Subcutaneous abdominal adipose tissue (tissue), 5 donors: ENCODE results near the gene TCEA2.
"Not testable (repeated sequence)": the region's sequence is repeated elsewhere in the genome, so short reads cannot be mapped to it uniquely, and the experiment has no call there.

ENCODE experiments used
- H3K27ac ChIP-seq: one replicate; pipeline ENCODE4 v1.7.0; 2013; ENCODE audit warnings: low read depth, mild to moderate bottlenecking, inconsistent platforms, low read length, moderate library complexity
- H3K27me3 ChIP-seq, 5 donors: one replicate each; pipeline ENCODE4 v1.7.0; 2013; ENCODE audit warnings: low read length in 5 of 5, inconsistent platforms in 1 of 5; ENCODE audit not compliant: control insufficient read depth in 5 of 5, insufficient read depth in 4 of 5
- H3K36me3 ChIP-seq, 5 donors: one replicate each; pipeline ENCODE4 v1.7.0; 2013; ENCODE audit warnings: low read length in 5 of 5; ENCODE audit not compliant: control insufficient read depth in 5 of 5, insufficient read depth in 5 of 5
- H3K4me1 ChIP-seq, 5 donors: one replicate each; pipeline ENCODE4 v1.7.0; 2013; ENCODE audit warnings: low read length in 5 of 5, mild to moderate bottlenecking in 3 of 5, moderate library complexity in 1 of 5; ENCODE audit not compliant: control insufficient read depth in 5 of 5, insufficient read depth in 5 of 5
- H3K4me3 ChIP-seq, 5 donors: one replicate each; pipeline ENCODE4 v1.7.0; 2013; ENCODE audit warnings: low read length in 5 of 5, low read depth in 1 of 5
- H3K9ac ChIP-seq, 5 donors: one replicate each; pipeline ENCODE4 v1.7.0; 2013; ENCODE audit warnings: low read length in 5 of 5, mild to moderate bottlenecking in 4 of 5, moderate library complexity in 3 of 5
- H3K9me3 ChIP-seq, 5 donors: one replicate each; pipeline ENCODE4 v1.7.0; 2013; ENCODE audit warnings: low read length in 5 of 5; ENCODE audit not compliant: control insufficient read depth in 5 of 5
- donor health status: healthy.
- donor health status: healthy.
- donor health status: healthy.
- donor health status: healthy.
- donor health status: healthy.

TCEA2 gene

DNA sequence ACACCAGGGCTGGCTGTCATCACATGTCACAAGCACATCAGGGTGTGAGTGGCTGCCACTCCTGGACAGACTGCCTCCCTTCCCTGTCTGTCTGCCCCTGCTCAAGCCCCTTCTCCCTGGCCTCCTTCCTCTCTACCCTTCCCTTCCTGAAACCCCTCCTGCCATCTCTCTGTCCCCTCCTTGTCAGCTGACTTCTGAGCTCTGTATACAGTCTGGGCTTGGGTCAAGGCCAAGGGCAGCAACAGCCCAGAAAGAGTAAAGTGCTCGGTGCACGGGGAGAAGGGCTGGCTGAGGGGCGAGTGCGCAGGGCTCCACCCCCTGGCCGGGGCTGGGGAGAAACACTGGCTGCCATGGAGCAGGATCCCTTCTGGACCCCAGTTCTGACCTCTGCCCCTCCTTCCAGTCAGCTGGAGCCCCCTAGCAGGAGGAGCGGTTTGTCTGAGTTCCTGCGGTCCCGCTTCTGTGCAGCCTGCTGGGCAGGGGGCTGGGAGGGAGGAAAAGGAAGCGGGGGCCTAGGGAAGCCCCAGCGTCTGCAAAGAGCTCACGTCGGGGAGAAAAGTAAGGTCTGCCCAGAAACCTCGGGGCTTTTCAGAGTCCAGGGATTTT, 19.2 kb downstream of the TCEA2 start:
- Histone ChIP-seq H3K36me3 (no peaks in the 10 kb centered on the region), H3K4me3 (no peak overlapping the region), H3K27ac (no peak overlapping the region), H3K9me3 (no peaks in the 10 kb centered on the region), H3K27me3 (peaks cover 15 to 27% (median 22%) of the 10 kb centered on the region in 5 donors), H3K9ac (no peak overlapping the region), H3K4me1 (peaks cover 0 to 69% (median 57%) of the 10 kb centered on the region in 5 donors)

DNA sequence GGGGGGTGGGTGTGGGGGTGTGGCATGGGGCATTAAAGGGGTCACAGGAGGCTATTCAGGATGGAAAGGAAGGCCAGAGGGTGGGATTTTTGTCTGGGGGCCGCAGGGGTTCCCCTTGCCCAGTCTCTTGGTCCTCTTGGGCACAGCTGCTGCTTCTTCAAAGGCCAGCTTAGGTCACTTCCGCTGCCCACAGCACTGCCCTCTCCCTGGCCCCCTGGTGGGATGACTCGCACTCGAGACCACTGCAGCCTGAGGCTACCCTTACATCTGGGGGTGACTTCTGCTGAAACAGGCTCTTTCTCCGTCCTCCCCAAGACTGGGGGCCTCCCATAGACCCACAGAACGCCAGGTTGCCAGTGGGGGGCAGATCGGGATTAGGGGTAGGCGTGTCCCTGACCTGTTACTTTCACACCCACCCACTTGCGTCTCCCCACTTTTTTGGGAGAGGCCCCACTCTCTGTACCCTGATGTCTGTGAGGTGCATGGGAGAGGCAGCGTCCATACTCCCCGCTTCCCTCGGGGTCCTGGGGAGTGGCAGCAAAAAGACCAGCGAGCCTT, 19.9 kb downstream of the TCEA2 start:
- Histone ChIP-seq H3K36me3 (no peaks in the 10 kb centered on the region), H3K9me3 (no peaks in the 10 kb centered on the region), H3K9ac (peak overlapping the region in 1 of 5 donors; percentile 41), H3K4me1 (peaks cover 0 to 62% (median 50%) of the 10 kb centered on the region in 5 donors), H3K27me3 (peaks cover 19 to 30% (median 26%) of the 10 kb centered on the region in 5 donors), H3K27ac (no peak overlapping the region), H3K4me3 (peak overlapping the region in 3 of 5 donors; percentile 17 to 77 (median 58))

GRCh38 chr20:64083378-64083803, 20.4 kb downstream of the TCEA2 start:
- Histone ChIP-seq H3K9ac (peak overlapping the region in 1 of 5 donors; percentile 41), H3K4me1 (peaks cover 0 to 57% (median 45%) of the 10 kb centered on the region in 5 donors), H3K36me3 (no peaks in the 10 kb centered on the region), H3K4me3 (peak overlapping the region in 4 of 5 donors; percentile 32 to 77 (median 67)), H3K27me3 (peaks cover 19 to 34% (median 28%) of the 10 kb centered on the region in 5 donors), H3K9me3 (no peaks in the 10 kb centered on the region), H3K27ac (no peak overlapping the region)

GRCh38 chr20:64083804-64084684, 21.0 kb downstream of the TCEA2 start, which contains the start of gene LKAAEAR1:
Gene LKAAEAR1 (minus strand): TSS chr20:64084398. CDS start chr20:64084219, 179 bp downstream.
- peaks cover 0 to 51% (median 39%) of the 10 kb centered on the region in 5 donors for H3K4me1 ChIP-seq
- no peak within 1 kb of the TSS for H3K27ac ChIP-seq
- H3K9me3 ChIP-seq = no peaks in the 10 kb centered on the region
- peak within 1 kb of the TSS in 4 of 5 donors; percentile 32 to 77 (median 67) for H3K4me3 ChIP-seq
- peak within 1 kb of the TSS in 1 of 5 donors; percentile 41 for H3K9ac ChIP-seq
- H3K27me3 ChIP-seq = peaks cover 19 to 38% (median 31%) of the 10 kb centered on the region in 5 donors
- H3K36me3 ChIP-seq = no peaks in the 10 kb centered on the region

- Histone ChIP-seq H3K27ac (no peak overlapping the region), H3K9me3 (no peaks in the 10 kb centered on the region), H3K9ac (no peak overlapping the region), H3K36me3 (no peaks in the 10 kb centered on the region), H3K4me3 (no peak overlapping the region), H3K4me1 (peaks cover 0 to 45% (median 35%) of the 10 kb centered on the region in 5 donors), H3K27me3 (peaks cover 19 to 38% (median 33%) of the 10 kb centered on the region in 5 donors)
Measured at GRCh38 chr20:64084685-64085152, 21.7 kb downstream of the TCEA2 start.

DNA sequence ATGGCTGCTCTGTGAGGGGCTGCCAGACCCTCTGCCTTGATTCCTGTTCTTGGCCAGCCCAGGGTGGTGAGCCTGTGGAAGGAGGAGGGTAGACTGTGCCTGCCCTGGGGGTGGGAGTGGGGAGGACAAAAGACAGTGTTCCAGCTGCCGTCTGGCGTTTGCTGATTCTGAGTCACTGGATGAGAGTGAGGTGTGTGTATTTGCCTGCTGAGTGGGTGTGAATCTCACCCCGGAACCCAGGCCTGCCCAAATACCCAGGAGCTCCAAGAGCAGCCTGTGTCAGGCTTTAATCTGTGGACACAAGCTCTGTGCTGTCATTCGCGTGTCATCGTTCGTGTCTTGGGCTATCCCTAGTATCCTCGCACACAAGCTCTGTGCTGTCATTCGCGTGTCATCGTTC, 23.8 kb downstream of the TCEA2 start:
- H3K27ac ChIP-seq = no peak overlapping the region
- H3K27me3 ChIP-seq = peaks cover 19 to 43% (median 33%) of the 10 kb centered on the region in 5 donors
- H3K9me3 ChIP-seq = no peaks in the 10 kb centered on the region
- H3K4me1 ChIP-seq = peaks cover 0 to 27% (median 23%) of the 10 kb centered on the region in 5 donors
- no peak overlapping the region for H3K4me3 ChIP-seq
- no peaks in the 10 kb centered on the region for H3K36me3 ChIP-seq
- no peak overlapping the region for H3K9ac ChIP-seq

- not testable (repeated sequence) for H3K36me3 ChIP-seq, H3K9me3 ChIP-seq, H3K9ac ChIP-seq, H3K4me3 ChIP-seq, H3K27ac ChIP-seq
- Histone ChIP-seq H3K27me3 (peaks cover 19 to 43% (median 35%) of the 10 kb centered on the region in 5 donors), H3K4me1 (peaks cover 0 to 22% (median 18%) of the 10 kb centered on the region in 5 donors)
Measured at GRCh38 chr20:64087226-64087825, 24.3 kb downstream of the TCEA2 start.

GRCh38 chr20:64088586-64088985, 25.6 kb downstream of the TCEA2 start:
- peaks cover 0 to 11% (median 9%) of the 10 kb centered on the region in 5 donors for H3K4me1 ChIP-seq
- H3K27me3 ChIP-seq = peaks cover 19 to 46% (median 40%) of the 10 kb centered on the region in 5 donors
- H3K27ac ChIP-seq, H3K9ac ChIP-seq, H3K9me3 ChIP-seq, H3K4me3 ChIP-seq, H3K36me3 ChIP-seq: not testable (repeated sequence)

- no peak overlapping the region for H3K4me3 ChIP-seq
- H3K4me1 ChIP-seq = no peaks in the 10 kb centered on the region
- peaks cover 12 to 31% (median 26%) of the 10 kb centered on the region in 5 donors for H3K27me3 ChIP-seq
- no peak overlapping the region for H3K27ac ChIP-seq
- no peak overlapping the region for H3K9ac ChIP-seq
- no peaks in the 10 kb centered on the region for H3K9me3 ChIP-seq
- H3K36me3 ChIP-seq = no peaks in the 10 kb centered on the region
Measured at GRCh38 chr20:64090165-64090564, 27.2 kb downstream of the TCEA2 start.
